Stimulated activated CD4-positive, alpha-beta T cell treated with anti-CD3 and anti-CD28 coated beads, Interleukin-4, amount 100 ng/mL, for 48 hours (primary cell): ENCODE data around the gene DNAJC5.
A peak's percentile ranks its signal among the peaks of the same experiment; 100 is the strongest.
"Not testable (repeated sequence)": the region's sequence is repeated elsewhere in the genome, so short reads cannot be mapped to it uniquely, and the experiment has no call there.

Experiments
- DNase-seq, 2 donors: peaks; one replicate each; pipeline ENCODE4 v3.0.0-alpha.2; 2020; ENCODE audit warnings: low read depth in 2 of 2

Gene DNAJC5

GRCh38 chr20:63861365-63861934 is 33.5 kb upstream of the DNAJC5 start, which contains the start of gene ABHD16B:
Gene ABHD16B (plus strand): TSS chr20:63861498. CDS start chr20:63861541, 43 bp downstream.
- no peak for DNase-seq

- DNase-seq, result no peak
These were observed 32.7 kb upstream of the DNAJC5 start for GRCh38 chr20:63861981-63862901.

GRCh38 chr20:63863021-63863797 is 31.7 kb upstream of the DNAJC5 start:
- no peak for DNase-seq

- peak; percentile 55 to 76 for DNase-seq
These were observed 31.0 kb upstream of the DNAJC5 start for GRCh38 chr20:63863798-63864544.

- DNase-seq, result no peak
These were observed 30.4 kb upstream of the DNAJC5 start for GRCh38 chr20:63864545-63864977.

GRCh38 chr20:63864978-63865640 is 29.8 kb upstream of the DNAJC5 start, which contains the start of gene TPD52L2:
Gene TPD52L2 (plus strand): TSS chr20:63865270. CDS start chr20:63865366, 96 bp downstream.
- DNase-seq, result peak; percentile 93 to 98

- not testable (repeated sequence) for DNase-seq
These were observed 27.9 kb upstream of the DNAJC5 start for GRCh38 chr20:63867042-63867441.

- no peak for DNase-seq
These were observed 26.7 kb upstream of the DNAJC5 start for GRCh38 chr20:63868264-63868663.

- peak; percentile 47 for DNase-seq
These were observed 21.4 kb upstream of the DNAJC5 start for GRCh38 chr20:63873477-63873971.

GRCh38 chr20:63874241-63874640 is 20.7 kb upstream of the DNAJC5 start:
- DNase-seq, result not testable (repeated sequence)

GRCh38 chr20:63876489-63877036 is 18.4 kb upstream of the DNAJC5 start:
- DNase-seq, result no peak

- DNase-seq, result no peak
These were observed 17.0 kb upstream of the DNAJC5 start for GRCh38 chr20:63877755-63878470.

GRCh38 chr20:63878899-63879663 is 15.8 kb upstream of the DNAJC5 start:
- no peak for DNase-seq

GRCh38 chr20:63880901-63881300 is 14.0 kb upstream of the DNAJC5 start:
- DNase-seq, result not testable (repeated sequence)

- DNase-seq, result no peak
These were observed 13.3 kb upstream of the DNAJC5 start for GRCh38 chr20:63881451-63882226.

- no peak for DNase-seq
These were observed 12.4 kb upstream of the DNAJC5 start for GRCh38 chr20:63882257-63883200.

- no peak for DNase-seq
These were observed 11.7 kb upstream of the DNAJC5 start for GRCh38 chr20:63883201-63883593.
